CD14-positive monocyte (primary cell): ENCODE data around the gene SMYD3. TPM values are rescaled to one million over a fixed set of nuclear protein-coding genes. Genes with fewer than 3 reads are reported as not detected.

Source experiments
- DNase-seq, 3 donors: peaks; one replicate each; pipeline ENCODE4 v3.0.0-alpha.2; 2011 to 2022
- H2AFZ ChIP-seq: 2 replicates; pipeline ENCODE4 v1.6.0; 2012; ENCODE audit warnings: mild to moderate bottlenecking, low read depth, low read length, inconsistent platforms; ENCODE audit not compliant: insufficient read depth, poor library complexity, severe bottlenecking
- H3K27ac ChIP-seq, 2 donors: 1 replicate in 1 of 2; 2 replicates in 1 of 2; pipeline ENCODE4 v1.5.1; 2012 to 2013; ENCODE audit warnings: low read length in 2 of 2, control low read depth in 1 of 2, inconsistent platforms in 1 of 2, low read depth in 1 of 2, mild to moderate bottlenecking in 1 of 2
- H3K27me3 ChIP-seq, 2 donors: one replicate each; pipeline versions ENCODE4 v1.6.0 to v1.6.1; 2011 to 2013; ENCODE audit warnings: low read length in 2 of 2; ENCODE audit not compliant: control insufficient read depth in 2 of 2, insufficient read depth in 2 of 2
- H3K36me3 ChIP-seq, 2 donors: replicated peaks in 1 of 2; 1 replicate in 1 of 2; 2 replicates in 1 of 2; pipeline versions ENCODE4 v1.5.1 to v1.6.1; 2012 to 2013; ENCODE audit warnings: low read length in 2 of 2, control low read depth in 1 of 2, inconsistent platforms in 1 of 2, mild to moderate bottlenecking in 1 of 2; ENCODE audit not compliant: insufficient read depth in 2 of 2, control insufficient read depth in 1 of 2
- H3K4me1 ChIP-seq, 2 donors: 1 replicate in 1 of 2; 2 replicates in 1 of 2; pipeline versions ENCODE4 v1.5.1 to v1.6.1; 2012 to 2013; ENCODE audit warnings: low read length in 2 of 2, control low read depth in 1 of 2, inconsistent platforms in 1 of 2, mild to moderate bottlenecking in 1 of 2, moderate library complexity in 1 of 2; ENCODE audit not compliant: insufficient read depth in 2 of 2, control insufficient read depth in 1 of 2
- H3K4me2 ChIP-seq: replicated peaks from 2 replicates; pipeline ENCODE3; 2012; ENCODE audit warnings: low read length, moderate library complexity, mild to moderate bottlenecking; ENCODE audit not compliant: poor library complexity, severe bottlenecking; ENCODE audit errors: extremely low read depth
- H3K4me3 ChIP-seq, 3 experiments: fragments of 200-600 bp in 1 of 3; sonication (generic) in 1 of 3; replicated peaks in 1 of 3; 1 replicate in 2 of 3; 2 replicates in 1 of 3; pipeline ENCODE4 v1.5.1; 2011 to 2013; ENCODE audit warnings: low read length in 3 of 3, mild to moderate bottlenecking in 3 of 3, control low read depth in 2 of 3, low read depth in 2 of 3, inconsistent platforms in 1 of 3, moderate library complexity in 1 of 3
- H3K79me2 ChIP-seq: 2 replicates; pipeline ENCODE4 v1.6.0; 2012; ENCODE audit warnings: mild to moderate bottlenecking, control low read depth, inconsistent platforms, low read length, moderate library complexity; ENCODE audit not compliant: insufficient read depth
- H3K9ac ChIP-seq: 2 replicates; pipeline ENCODE4 v1.6.0; 2017; ENCODE audit warnings: low read length, mild to moderate bottlenecking; ENCODE audit not compliant: insufficient read depth, poor library complexity, severe bottlenecking
- H3K9me3 ChIP-seq, 2 donors: replicated peaks in 1 of 2; 1 replicate in 1 of 2; 2 replicates in 1 of 2; pipeline versions ENCODE4 v1.5.1 to v1.6.1; 2012 to 2013; ENCODE audit warnings: low read length in 2 of 2, control low read depth in 1 of 2; ENCODE audit not compliant: control insufficient read depth in 1 of 2, insufficient read depth in 1 of 2
- H4K20me1 ChIP-seq: 2 replicates; pipeline ENCODE4 v1.6.0; 2012; ENCODE audit warnings: mild to moderate bottlenecking, low read length, control low read depth, moderate library complexity; ENCODE audit not compliant: insufficient read depth
- H3K27ac Mint-ChIP-seq, 7 donors: one replicate each; pipeline ENCODE4 v1.8.0; 2020; ENCODE audit warnings: mild to moderate bottlenecking in 7 of 7, mixed read lengths in 7 of 7, moderate library complexity in 6 of 7, inconsistent platforms in 2 of 7
- H3K27me3 Mint-ChIP-seq, 3 donors: one replicate each; pipeline ENCODE4 v1.8.0; 2021 to 2022; ENCODE audit warnings: low read depth in 3 of 3, mild to moderate bottlenecking in 3 of 3, mixed read lengths in 3 of 3, moderate library complexity in 3 of 3, inconsistent platforms in 1 of 3
- H3K36me3 Mint-ChIP-seq, 2 donors: one replicate each; pipeline ENCODE4 v1.8.0; 2020; ENCODE audit warnings: mixed read lengths in 2 of 2, inconsistent platforms in 1 of 2, mild to moderate bottlenecking in 1 of 2
- H3K4me1 Mint-ChIP-seq: one replicate; pipeline ENCODE4 v1.8.0; 2020; ENCODE audit warnings: mild to moderate bottlenecking, mixed read lengths
- H3K4me3 Mint-ChIP-seq, 2 donors: one replicate each; pipeline ENCODE4 v1.8.0; 2020; ENCODE audit warnings: mild to moderate bottlenecking in 2 of 2, mixed read lengths in 2 of 2, moderate library complexity in 1 of 2
- H3K9me3 Mint-ChIP-seq, 7 donors: one replicate each; pipeline ENCODE4 v1.8.0; 2020 to 2022; ENCODE audit warnings: mixed read lengths in 7 of 7, mild to moderate bottlenecking in 6 of 7, moderate library complexity in 6 of 7, inconsistent platforms in 2 of 7
- CTCF ChIP-seq: fragments of 200-600 bp; IDR thresholded peaks from one replicate; pipeline ENCODE4 v1.8.0; 2022; ENCODE audit warnings: antibody characterized with exemption, mild to moderate bottlenecking
- WGBS: methylation state at CpG from one replicate; pipeline ENCODE4 v1.1.5; 2013; ENCODE audit warnings: missing lambda C conversion rate; ENCODE audit not compliant: insufficient coverage; 5-methylcytosine and 5-hydroxymethylcytosine counted together
- intact Hi-C, 2 donors: fragments of 100-400 bp; cut with micrococcal nuclease; formaldehyde crosslinking; loops; one replicate each; pipeline versions ENCODE4 v1.15.0 to v1.15.1; 2023
- polyA plus RNA-seq, 3 donors: library from polyadenylated mRNA; depleted of rRNA in 1 of 3; unstranded in 2 of 3; stranded (reverse) in 1 of 3; fragments of 300-500 nt in 2 of 3; fragments of >200 nt in 1 of 3; fragmentation: Illumina TruSeq in 2 of 3; gene quantifications; 1 replicate in 2 of 3; 2 replicates in 1 of 3; pipeline ENCODE4 v1.2.3, GENCODE V29; 2012 to 2021

Gene SMYD3
- polyA plus RNA-seq, 3 donors = 2.7 to 8.4 (median 4.0) TPM

- Histone ChIP-seq H2AFZ (no peak overlapping the region), H4K20me1 (no peaks in the 10 kb centered on the region), H3K9me3 (no peaks in the 10 kb centered on the region), H3K27ac (no peak overlapping the region), H3K27me3 (no peaks in the 10 kb centered on the region), H3K79me2 (no peaks in the 10 kb centered on the region), H3K9ac (no peak overlapping the region), H3K36me3 (no peaks in the 10 kb centered on the region), H3K4me2 (no peak overlapping the region), H3K4me1 (peaks cover 4 to 5% of the 10 kb centered on the region in 2 donors), H3K4me3 (no peak overlapping the region)
- intact Hi-C loops = no loop called here
- H3K4me1 Mint-ChIP-seq = peaks cover 12% of the 10 kb centered on the region
- WGBS = no CpG with 5 or more reads among the region's 7 CpGs
- H3K27me3 Mint-ChIP-seq = peaks cover 0 to 2% (median 0%) of the 10 kb centered on the region in 3 donors
- H3K27ac Mint-ChIP-seq = peak overlapping the region in 1 of 7 donors; percentile 3
- no peaks in the 10 kb centered on the region for H3K36me3 Mint-ChIP-seq
- no peaks in the 10 kb centered on the region for H3K9me3 Mint-ChIP-seq
- no peak for TF ChIP-seq CTCF
- no peak overlapping the region for H3K4me3 Mint-ChIP-seq
- DNase-seq = no peak
Measured at GRCh38 chr1:245807954-245808719, 698.9 kb downstream of the SMYD3 start.

- Histone ChIP-seq H4K20me1 (no peaks in the 10 kb centered on the region), H3K4me1 (peaks cover 4 to 5% of the 10 kb centered on the region in 2 donors), H3K36me3 (no peaks in the 10 kb centered on the region), H3K79me2 (no peaks in the 10 kb centered on the region), H3K4me3 (peak overlapping the region in 1 of 3 experiments; percentile 14), H3K9ac (peak overlapping the region; percentile 4), H3K9me3 (no peaks in the 10 kb centered on the region), H2AFZ (peak overlapping the region; percentile 29), H3K27ac (no peak overlapping the region), H3K4me2 (peak overlapping the region; percentile 45), H3K27me3 (no peaks in the 10 kb centered on the region)
- peak in 2 of 3 donors; percentile 9 to 10 for DNase-seq
- no peaks in the 10 kb centered on the region for H3K36me3 Mint-ChIP-seq
- 79% methylated on average over 10 of the region's 10 CpGs for WGBS
- peaks cover 12% of the 10 kb centered on the region for H3K4me1 Mint-ChIP-seq
- peak overlapping the region in 2 of 7 donors; percentile 34 to 54 for H3K27ac Mint-ChIP-seq
- peaks cover 0 to 2% (median 0%) of the 10 kb centered on the region in 3 donors for H3K27me3 Mint-ChIP-seq
- intact Hi-C loops = no loop called here
- no peak for TF ChIP-seq CTCF
- H3K4me3 Mint-ChIP-seq = peak overlapping the region in 1 of 2 donors; percentile 74
- no peaks in the 10 kb centered on the region for H3K9me3 Mint-ChIP-seq
Measured at GRCh38 chr1:245807306-245807705, 699.8 kb downstream of the SMYD3 start.
